SK-N-SH (cell line): ENCODE data around the gene TESMIN. TPM values are rescaled to one million over a fixed set of nuclear protein-coding genes. Genes with fewer than 3 reads are reported as not detected.

Experiments
- CTCF ChIA-PET: fragments of 300-600, 350-600 bp; formaldehyde crosslinking; extraction: SDS; loops from one replicate; lab custom pipeline; 2021; lab: Yijun Ruan, JAX
- POLR2A ChIA-PET: fragments of 350-600 bp; sonication (Branson Sonifier 250); formaldehyde crosslinking; extraction: SDS; loops from one replicate; lab custom pipeline; 2020; ENCODE audit warnings: antibody characterized with exemption, inconsistent platforms; lab: Yijun Ruan, JAX
- DNase-seq: peaks from one replicate; pipeline ENCODE4 v3.0.0; 2012
- H2AFZ ChIP-seq: fragments of 200-600 bp; sonication (generic); 2 replicates; pipeline ENCODE4 v1.8.1; 2016; ENCODE audit warnings: antibody characterized with exemption, mild to moderate bottlenecking, low read depth
- H3F3A ChIP-seq: fragments of 200-600 bp; sonication (generic); replicated peaks from 2 replicates; pipeline ENCODE3; 2016; ENCODE audit warnings: antibody characterized with exemption, mild to moderate bottlenecking; ENCODE audit not compliant: insufficient read depth
- H3K27ac ChIP-seq, 2 experiments: fragments of 200-500 bp in 1 of 2; fragments of 200-600 bp in 1 of 2; sonication (Bioruptor generic) in 1 of 2; sonication (generic), shearing (Covaris generic) in 1 of 2; 2 replicates each; pipeline versions ENCODE4 v1.5.1 to v1.6.1; 2014 to 2016; ENCODE audit warnings: low read depth in 2 of 2, inconsistent platforms in 1 of 2, low read length in 1 of 2, mild to moderate bottlenecking in 1 of 2, mixed read lengths in 1 of 2
- H3K27me3 ChIP-seq: fragments of 200-600 bp; sonication (generic), shearing (Covaris generic); 2 replicates; pipeline ENCODE4 v1.6.1; 2016; ENCODE audit warnings: mixed run types; ENCODE audit not compliant: insufficient read depth
- H3K36me3 ChIP-seq, 2 experiments: fragments of 200-500 bp in 1 of 2; fragments of 200-600 bp in 1 of 2; sonication (Bioruptor generic) in 1 of 2; sonication (generic) in 1 of 2; replicated peaks in 1 of 2; 2 replicates each; pipeline versions ENCODE3 to v1.5.1; 2014 to 2016; ENCODE audit warnings: low read length in 1 of 2, mild to moderate bottlenecking in 1 of 2; ENCODE audit not compliant: insufficient read depth in 2 of 2, control insufficient read depth in 1 of 2
- H3K4me1 ChIP-seq, 2 experiments: fragments of 200-500 bp in 1 of 2; fragments of 200-600 bp in 1 of 2; sonication (Bioruptor generic) in 1 of 2; sonication (generic), shearing (Covaris generic) in 1 of 2; 2 replicates each; pipeline versions ENCODE4 v1.5.1 to v1.6.1; 2014 to 2016; ENCODE audit warnings: low read depth in 1 of 2, low read length in 1 of 2, mixed run types in 1 of 2; ENCODE audit not compliant: insufficient read depth in 2 of 2, control insufficient read depth in 1 of 2
- H3K4me2 ChIP-seq: fragments of 200-600 bp; sonication (generic), shearing (Covaris generic); 2 replicates; pipeline ENCODE4 v1.6.1; 2017; ENCODE audit warnings: mixed run types
- H3K4me3 ChIP-seq, 2 experiments: fragments of 200-500 bp in 1 of 2; fragments of 200-600 bp in 1 of 2; sonication (Bioruptor generic) in 1 of 2; sonication (generic), shearing (Covaris generic) in 1 of 2; 2 replicates each; pipeline versions ENCODE4 v1.5.1 to v1.8.1; 2014 to 2016; ENCODE audit warnings: low read depth in 2 of 2, inconsistent platforms in 1 of 2, low read length in 1 of 2, mild to moderate bottlenecking in 1 of 2, mixed read lengths in 1 of 2, moderate library complexity in 1 of 2
- H3K79me2 ChIP-seq: fragments of 200-600 bp; sonication (generic); 2 replicates; pipeline ENCODE4 v1.8.1; 2017; ENCODE audit warnings: mild to moderate bottlenecking; ENCODE audit not compliant: insufficient read depth
- H3K9ac ChIP-seq: fragments of 200-600 bp; sonication (generic); 2 replicates; pipeline ENCODE4 v1.6.1; 2017; ENCODE audit warnings: mixed run types
- H3K9me2 ChIP-seq: fragments of 200-600 bp; sonication (generic); 2 replicates; pipeline ENCODE4 v1.6.1; 2017; ENCODE audit warnings: mixed run types
- H3K9me3 ChIP-seq: fragments of 200-600 bp; sonication (generic); 2 replicates; pipeline ENCODE4 v1.6.1; 2017; ENCODE audit warnings: mixed run types, mild to moderate bottlenecking, moderate library complexity
- H4K20me1 ChIP-seq: fragments of 200-600 bp; sonication (generic); 2 replicates; pipeline ENCODE4 v1.6.1; 2017; ENCODE audit warnings: mild to moderate bottlenecking, mixed run types; ENCODE audit not compliant: insufficient read depth
- CTCF ChIP-seq: fragments of 200-600 bp; sonication (generic); IDR thresholded peaks from 2 replicates; pipeline ENCODE4 v1.6.1; 2017; ENCODE audit warnings: antibody characterized with exemption, mild to moderate bottlenecking, moderate library complexity
- EZH2phosphoT487 ChIP-seq: fragments of 200-600 bp; sonication (generic); IDR thresholded peaks from 2 replicates; pipeline ENCODE4 v1.6.1; 2017; ENCODE audit warnings: low read depth, mixed run types, mild to moderate bottlenecking, antibody characterized with exemption, moderate library complexity, borderline replicate concordance
- FOSL2 ChIP-seq: IDR thresholded peaks from 2 replicates; pipeline ENCODE4 v1.4.0; 2012; ENCODE audit warnings: low read depth, mild to moderate bottlenecking, moderate library complexity, borderline replicate concordance
- GABPA ChIP-seq: IDR thresholded peaks from 2 replicates; pipeline ENCODE4 v1.4.0; 2012; ENCODE audit warnings: low read depth, mild to moderate bottlenecking
- GATA2 ChIP-seq: sonication (generic); formaldehyde crosslinking; IDR thresholded peaks from 2 replicates; pipeline ENCODE4 v1.5.0; 2020; ENCODE audit warnings: mild to moderate bottlenecking, missing genetic modification reagents
- IRF3 ChIP-seq: fragments of 150-350 bp; IDR thresholded peaks from 2 replicates; pipeline ENCODE4 v1.6.1; 2016; ENCODE audit warnings: mild to moderate bottlenecking, low read depth, low read length
- MAX ChIP-seq: IDR thresholded peaks from 2 replicates; pipeline ENCODE4 v1.4.0; 2012; ENCODE audit warnings: low read depth
- MXI1 ChIP-seq: IDR thresholded peaks from 2 replicates; pipeline ENCODE4 v1.6.1; 2012; ENCODE audit warnings: mild to moderate bottlenecking, low read depth, low read length, improper control_type of control experiment
- NFIC ChIP-seq: IDR thresholded peaks from 2 replicates; pipeline ENCODE4 v1.4.0; 2012; ENCODE audit warnings: borderline replicate concordance
- PBX3 ChIP-seq: IDR thresholded peaks from 2 replicates; pipeline ENCODE4; 2012
- POLR2AphosphoS5 ChIP-seq: IDR thresholded peaks from 2 replicates; pipeline ENCODE4 v1.6.1; 2012; ENCODE audit warnings: low read depth, low read length
- RAD21 ChIP-seq: IDR thresholded peaks from 2 replicates; pipeline ENCODE4 v1.6.1; 2012; ENCODE audit warnings: mild to moderate bottlenecking, low read length
- RCOR1 ChIP-seq: fragments of 150-350 bp; IDR thresholded peaks from 2 replicates; pipeline ENCODE4 v1.6.1; 2017; ENCODE audit warnings: antibody characterized with exemption, low read length
- TAF1 ChIP-seq: IDR thresholded peaks from 2 replicates; pipeline ENCODE4 v1.6.1; 2012; ENCODE audit warnings: low read depth, mild to moderate bottlenecking, low read length, moderate library complexity, borderline replicate concordance
- USF2 ChIP-seq: fragments of 150-350 bp; IDR thresholded peaks from 2 replicates; pipeline ENCODE4 v1.6.1; 2017; ENCODE audit warnings: antibody characterized with exemption, low read length, low read depth, borderline replicate concordance
- ZBTB33 ChIP-seq: IDR thresholded peaks from 2 replicates; pipeline ENCODE4 v1.4.0; 2012; ENCODE audit warnings: low read depth, borderline replicate concordance
- WGBS: methylation state at CpG from one replicate; pipeline ENCODE4 v1.1.6; 2017; ENCODE audit warnings: low lambda C conversion rate; 5-methylcytosine and 5-hydroxymethylcytosine counted together
- polyA plus RNA-seq, 3 experiments: library from polyadenylated mRNA; depleted of rRNA; stranded (reverse); fragments of >200 nt; gene quantifications; 2 replicates each; pipeline ENCODE4 v1.2.3, GENCODE V29; 2012

Gene TESMIN
- polyA plus RNA-seq, 1 of the 3 experiments (the other 2 are of a cell fraction): 3.5 TPM

GRCh38 chr11:68778205-68778604 is 26.9 kb upstream of the TESMIN start:
- Histone ChIP-seq H3K9me3 (no peaks in the 10 kb centered on the region), H3K36me3 (peaks cover 49 to 60% of the 10 kb centered on the region in 2 experiments), H3K4me1 (no peaks in the 10 kb centered on the region), H3K4me2 (no peak overlapping the region), H3K9ac (no peak overlapping the region), H3F3A (no peaks in the 10 kb centered on the region), H3K4me3 (no peak overlapping the region), H2AFZ (no peak overlapping the region), H3K79me2 (no peaks in the 10 kb centered on the region), H4K20me1 (no peaks in the 10 kb centered on the region), H3K27ac (no peak overlapping the region), H3K27me3 (no peaks in the 10 kb centered on the region), H3K9me2 (no peaks in the 10 kb centered on the region)
- CTCF ChIA-PET: interaction anchor here (0.9 to 2.2 kb wide), 2 partner anchors 20 to 1119 kb away, joined by 3 to 9 read pairs; no protein-coding TSS in a partner anchor
- DNase-seq: no peak
- WGBS: 90% methylated on average over 7 of the region's 7 CpGs
- TF ChIP-seq IRF3 (no peak), EZH2phosphoT487 (no peak), NFIC (no peak), CTCF (no peak), TAF1 (no peak), GATA2 (CRISPR knock-in tag) (no peak), RCOR1 (no peak)
- POLR2A ChIA-PET: no interaction called here

- POLR2A ChIA-PET: no interaction called here
- 88% methylated on average over 20 of the region's 20 CpGs for WGBS
- no peak for TF ChIP-seq FOSL2
- TF ChIP-seq NFIC: no peak
- no peak for TF ChIP-seq IRF3
- no peak for TF ChIP-seq RAD21
- no peak for TF ChIP-seq USF2
- no peak for TF ChIP-seq MXI1
- no peak for TF ChIP-seq PBX3
- no peak for TF ChIP-seq ZBTB33
- no peak for TF ChIP-seq POLR2AphosphoS5
- TF ChIP-seq EZH2phosphoT487: no peak
- no peak for TF ChIP-seq MAX
- no peak for TF ChIP-seq GABPA
Measured at GRCh38 chr11:68776442-68777235, 25.3 kb upstream of the TESMIN start.

More at GRCh38 chr11:68776442-68777235, 25.3 kb upstream of the TESMIN start:
- no peak overlapping the region for H3K4me3 ChIP-seq
- H3K9me3 ChIP-seq: no peaks in the 10 kb centered on the region
- H4K20me1 ChIP-seq: no peaks in the 10 kb centered on the region
- H3K27ac ChIP-seq: no peak overlapping the region
- H3K27me3 ChIP-seq: no peaks in the 10 kb centered on the region
- no peak overlapping the region for H3K9ac ChIP-seq
- H3F3A ChIP-seq: no peaks in the 10 kb centered on the region
- no peak for DNase-seq
- H3K9me2 ChIP-seq: no peaks in the 10 kb centered on the region
- no peaks in the 10 kb centered on the region for H3K4me1 ChIP-seq
- CTCF ChIA-PET: interaction anchor here (2.2 kb wide), 1 partner anchor 22 kb away, joined by 9 read pairs; no protein-coding TSS in a partner anchor
- peaks cover 61% of the 10 kb centered on the region in 2 experiments for H3K36me3 ChIP-seq
- no peaks in the 10 kb centered on the region for H3K79me2 ChIP-seq
- no peak overlapping the region for H2AFZ ChIP-seq
- no peak overlapping the region for H3K4me2 ChIP-seq
